Lung (tissue), 12 donors: ENCODE data around the gene PGRMC1. TPM values are rescaled to one million over a fixed set of nuclear protein-coding genes. Genes with fewer than 3 reads are reported as not detected.
"Not testable (repeated sequence)": the region's sequence is repeated elsewhere in the genome, so short reads cannot be mapped to it uniquely, and the experiment has no call there.

Experiments
- ATAC-seq: fragments of 200-7000 bp; cut with Tn5 transposase; one replicate; pipeline ENCODE4 v1.9.1; 2020; ENCODE audit warnings: moderate number of reproducible peaks; ENCODE audit not compliant: insufficient read depth, low FRiP score
- DNase-seq, 3 donors: peaks; one replicate each; pipeline ENCODE4 v3.0.0-alpha.2; 2013 to 2017
- H3K27ac ChIP-seq, 2 donors: one replicate each; pipeline ENCODE4 v1.5.1; 2013; ENCODE audit warnings: mild to moderate bottlenecking in 2 of 2, moderate library complexity in 2 of 2, control low read depth in 1 of 2, inconsistent platforms in 1 of 2, low read depth in 1 of 2, low read length in 1 of 2
- H3K27me3 ChIP-seq, 3 donors: one replicate each; pipeline ENCODE4 v1.5.1; 2013; ENCODE audit warnings: low read length in 2 of 3; ENCODE audit not compliant: control insufficient read depth in 3 of 3, insufficient read depth in 3 of 3
- H3K36me3 ChIP-seq, 4 donors: one replicate each; pipeline ENCODE4 v1.5.1; 2013; ENCODE audit warnings: low read length in 4 of 4, mild to moderate bottlenecking in 1 of 4, moderate library complexity in 1 of 4; ENCODE audit not compliant: control insufficient read depth in 4 of 4, insufficient read depth in 4 of 4
- H3K4me1 ChIP-seq, 5 donors: one replicate each; pipeline ENCODE4 v1.5.1; 2013; ENCODE audit warnings: low read length in 5 of 5, mild to moderate bottlenecking in 2 of 5, moderate library complexity in 1 of 5; ENCODE audit not compliant: control insufficient read depth in 5 of 5, insufficient read depth in 5 of 5
- H3K4me3 ChIP-seq: one replicate; pipeline ENCODE4 v1.5.1; 2013; ENCODE audit warnings: mild to moderate bottlenecking, control low read depth, moderate library complexity
- H3K9ac ChIP-seq, 2 donors: one replicate each; pipeline ENCODE4 v1.5.1; 2013; ENCODE audit warnings: low read length in 2 of 2, control low read depth in 1 of 2; ENCODE audit not compliant: insufficient read depth in 1 of 2
- H3K9me3 ChIP-seq, 4 donors: one replicate each; pipeline ENCODE4 v1.5.1; 2013; ENCODE audit warnings: low read length in 3 of 4, mild to moderate bottlenecking in 1 of 4, moderate library complexity in 1 of 4; ENCODE audit not compliant: control insufficient read depth in 4 of 4, insufficient read depth in 3 of 4
- WGBS, 2 donors: extraction: QIAGEN DNeasy Blood & Tissue Kit; methylation state at CpG; one replicate each; pipeline ENCODE4 v1.1.7; 2013; 5-methylcytosine and 5-hydroxymethylcytosine counted together
- polyA plus RNA-seq, 2 donors: library from polyadenylated mRNA; stranded (reverse); fragments of 200-250 nt; gene quantifications; one replicate each; pipeline ENCODE4 v1.2.1, GENCODE V29; 2013
- total RNA-seq, 2 donors: library from RNA; depleted of rRNA in 1 of 2; stranded (reverse); fragments of >200 nt in 1 of 2; gene quantifications; one replicate each; pipeline ENCODE4 v1.2.1, GENCODE V29; 2014 to 2021
- TF ChIP-seq, protein P1 (sequence below): IDR thresholded peaks from 2 replicates; pipeline ENCODE4 v1.5.1; 2012; ENCODE audit warnings: mild to moderate bottlenecking; ENCODE audit errors: control extremely low read depth, extremely low read depth
- donor health status: control.
- donor health status: control.
- donor health status: Bipolar disorder and iron deficiency.
- donor health status: healthy.
- donor health status: DM: yes; HTN: yes; CAD: no.

PGRMC1 gene
- total and polyA plus RNA-seq, 4 donors: 59.1 to 142 (median 79.0) TPM

DNA sequence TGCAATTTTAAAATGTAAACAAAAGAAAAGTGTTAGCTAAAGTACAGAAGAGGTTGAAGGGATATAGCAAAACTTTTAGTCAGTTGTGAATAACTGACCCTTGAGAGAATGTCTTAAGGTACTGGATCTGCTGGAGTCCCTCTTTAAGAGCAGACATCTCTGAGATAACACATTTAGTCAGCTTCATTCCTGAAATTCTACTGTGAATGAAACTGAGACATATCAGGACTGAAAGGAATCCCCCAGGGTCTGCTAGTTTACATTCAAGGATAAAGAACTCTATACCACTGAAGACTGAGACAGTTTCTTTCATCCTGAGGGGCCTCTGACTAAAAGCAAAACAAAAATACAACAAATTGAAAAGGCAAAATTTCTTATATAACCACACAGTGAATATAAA, 54.4 kb downstream of the PGRMC1 start:
- Histone ChIP-seq H3K27ac (no peak overlapping the region), H3K4me3 (no peak overlapping the region), H3K9ac (no peak overlapping the region), H3K27me3 (no peaks in the 10 kb centered on the region), H3K36me3 (no peaks in the 10 kb centered on the region), H3K4me1 (no peaks in the 10 kb centered on the region), H3K9me3 (no peaks in the 10 kb centered on the region)
- TF ChIP-seq, protein P1, sequence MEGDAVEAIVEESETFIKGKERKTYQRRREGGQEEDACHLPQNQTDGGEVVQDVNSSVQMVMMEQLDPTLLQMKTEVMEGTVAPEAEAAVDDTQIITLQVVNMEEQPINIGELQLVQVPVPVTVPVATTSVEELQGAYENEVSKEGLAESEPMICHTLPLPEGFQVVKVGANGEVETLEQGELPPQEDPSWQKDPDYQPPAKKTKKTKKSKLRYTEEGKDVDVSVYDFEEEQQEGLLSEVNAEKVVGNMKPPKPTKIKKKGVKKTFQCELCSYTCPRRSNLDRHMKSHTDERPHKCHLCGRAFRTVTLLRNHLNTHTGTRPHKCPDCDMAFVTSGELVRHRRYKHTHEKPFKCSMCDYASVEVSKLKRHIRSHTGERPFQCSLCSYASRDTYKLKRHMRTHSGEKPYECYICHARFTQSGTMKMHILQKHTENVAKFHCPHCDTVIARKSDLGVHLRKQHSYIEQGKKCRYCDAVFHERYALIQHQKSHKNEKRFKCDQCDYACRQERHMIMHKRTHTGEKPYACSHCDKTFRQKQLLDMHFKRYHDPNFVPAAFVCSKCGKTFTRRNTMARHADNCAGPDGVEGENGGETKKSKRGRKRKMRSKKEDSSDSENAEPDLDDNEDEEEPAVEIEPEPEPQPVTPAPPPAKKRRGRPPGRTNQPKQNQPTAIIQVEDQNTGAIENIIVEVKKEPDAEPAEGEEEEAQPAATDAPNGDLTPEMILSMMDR: no peak
- ATAC-seq (no peak), DNase-seq (no peak)

GRCh38 chrX:119291246-119291645, 55.2 kb downstream of the PGRMC1 start:
- 60% methylated on average over 2 of the region's 2 CpGs for WGBS, 2 donors

DNA sequence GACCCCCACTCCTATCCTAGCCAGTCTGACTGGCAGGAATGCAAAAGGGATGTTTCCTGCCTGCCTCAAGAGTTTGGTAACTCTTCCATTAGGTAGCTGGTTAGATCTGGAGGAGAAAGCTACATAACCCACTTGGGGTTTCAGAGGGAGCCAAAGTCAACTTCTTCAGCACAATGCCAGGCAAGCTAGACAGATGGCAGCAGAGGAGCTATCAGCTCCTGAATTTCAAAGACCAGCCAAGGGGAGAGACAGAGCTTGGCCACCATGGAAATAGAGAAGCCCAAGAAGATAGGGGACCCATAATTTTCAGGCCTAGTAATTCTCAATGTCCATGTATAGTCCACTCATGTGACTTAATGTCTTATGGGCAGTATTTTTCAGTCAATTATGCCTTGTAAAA, 56.4 kb downstream of the PGRMC1 start:
- TF ChIP-seq, protein P1: no peak
- Histone ChIP-seq H3K4me3 (no peak overlapping the region), H3K9ac (no peak overlapping the region), H3K9me3 (no peaks in the 10 kb centered on the region), H3K4me1 (no peaks in the 10 kb centered on the region), H3K36me3 (no peaks in the 10 kb centered on the region), H3K27ac (no peak overlapping the region), H3K27me3 (no peaks in the 10 kb centered on the region)
- DNase-seq (no peak), ATAC-seq (no peak)

More at GRCh38 chrX:119291246-119291645, 55.2 kb downstream of the PGRMC1 start:
- ATAC-seq, H3K9ac ChIP-seq, H3K4me1 ChIP-seq, H3K4me3 ChIP-seq, H3K27ac ChIP-seq, DNase-seq, H3K27me3 ChIP-seq, H3K36me3 ChIP-seq, H3K9me3 ChIP-seq: not testable (repeated sequence)

Other genes with a start within 250 kb of the PGRMC1 start
- not detected for gene CT47C1, start 163.3 kb upstream of the PGRMC1 start, total RNA-seq
- not detected for gene CT47C1, start 163.3 kb upstream of the PGRMC1 start, polyA plus RNA-seq
- under 1 TPM in 1 of 2 donors, not detected in 1; 0.20 TPM for gene KIAA1210, start 108.5 kb upstream of the PGRMC1 start, total RNA-seq
- not detected for gene KIAA1210, start 108.5 kb upstream of the PGRMC1 start, polyA plus RNA-seq
- 10 to 100 TPM in 1 of 2 donors, 1 to 10 TPM in 1; 3.6 to 18.7 TPM for gene SLC25A43, start 163.1 kb downstream of the PGRMC1 start, total RNA-seq
- 10 to 100 TPM; 10.7 to 16.5 TPM for gene SLC25A43, start 163.1 kb downstream of the PGRMC1 start, polyA plus RNA-seq
- gene SLC25A5, start 232.2 kb downstream of the PGRMC1 start, total RNA-seq: 100 to 1,000 TPM; 181 to 430 TPM
- 100 to 1,000 TPM; 169 to 417 TPM for gene SLC25A5, start 232.2 kb downstream of the PGRMC1 start, polyA plus RNA-seq